ENCODE measurements around the gene EXT2.

DNA sequence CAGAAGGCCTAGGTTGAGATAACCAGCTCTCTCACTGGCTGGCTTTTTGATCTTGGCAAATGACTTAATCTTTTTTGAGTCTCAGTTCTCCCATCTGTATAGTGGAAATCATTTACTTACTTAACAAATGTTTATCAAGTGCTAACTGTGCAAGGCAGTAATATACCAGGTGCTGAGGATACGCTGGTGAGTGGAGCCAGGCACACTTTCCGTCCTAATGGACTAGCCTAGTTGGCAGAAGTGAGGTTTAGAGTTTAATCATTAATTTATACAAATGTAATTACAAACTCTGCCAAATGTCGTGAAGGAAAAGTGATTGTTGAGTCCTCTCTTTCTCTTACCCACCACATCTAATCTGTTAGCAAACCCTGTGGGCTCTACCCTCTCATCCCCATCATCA lies 33.3 kb downstream of the EXT2 start:
- TF ChIP-seq CTCF (IDR thresholded peaks at IDR 0.05) (no peak), POLR2AphosphoS5 (IDR thresholded peaks at IDR 0.05) (no peak)
